IMR-90 (cell line): ENCODE results near the gene RTN4IP1. TPM values are rescaled to one million over a fixed set of nuclear protein-coding genes. Genes with fewer than 3 reads are reported as not detected.

Source experiments
- ATAC-seq: fragments of 200-7000 bp; cut with Tn5 transposase; 2 replicates; pipeline ENCODE4 v1.9.1; 2020; ENCODE audit warnings: low read depth, mild to moderate bottlenecking, moderate library complexity
- BruUV-seq: library from RNA; stranded (reverse); fragments of 400-500 nt; replicated peaks from 2 replicates; lab custom pipeline; 2021; lab: Mats Ljungman, UMichigan
- CTCF ChIA-PET: fragments of 300-600 bp; formaldehyde crosslinking; extraction: SDS; loops from one replicate; lab custom pipeline; 2021; ENCODE audit warnings: antibody characterized with exemption; lab: Yijun Ruan, JAX
- POLR2A ChIA-PET: fragments of 300-600 bp; sonication (Branson Sonifier 250); formaldehyde crosslinking; loops from one replicate; lab custom pipeline; 2022; ENCODE audit warnings: antibody characterized with exemption; ENCODE audit not compliant: unreplicated experiment; lab: Charles Lee
- DNase-seq: peaks from one replicate; pipeline ENCODE4 v3.0.0; 2013
- H2AFZ ChIP-seq: replicated peaks from 2 replicates; pipeline ENCODE3; 2013; ENCODE audit warnings: low read length, mild to moderate bottlenecking; ENCODE audit not compliant: poor library complexity
- H2AK5ac ChIP-seq: 2 replicates; pipeline ENCODE4 v1.6.1; 2013; ENCODE audit warnings: low read depth, low read length, inconsistent platforms
- H2AK9ac ChIP-seq: replicated peaks from 2 replicates; pipeline ENCODE3; 2013; ENCODE audit warnings: mild to moderate bottlenecking, low read depth, low read length, moderate library complexity; ENCODE audit not compliant: poor library complexity
- H2BK120ac ChIP-seq: 2 replicates; pipeline ENCODE4 v1.6.1; 2013; ENCODE audit warnings: low read depth, low read length, inconsistent platforms
- H2BK15ac ChIP-seq: 3 replicates; pipeline ENCODE4 v1.6.1; 2013; ENCODE audit warnings: low read depth, low read length, inconsistent platforms
- H2BK20ac ChIP-seq: 2 replicates; pipeline ENCODE4 v1.6.1; 2013; ENCODE audit warnings: low read depth, mild to moderate bottlenecking, inconsistent platforms, low read length, moderate library complexity
- H2BK5ac ChIP-seq: 2 replicates; pipeline ENCODE4 v1.6.1; 2013; ENCODE audit warnings: mild to moderate bottlenecking, low read depth, low read length, inconsistent platforms; ENCODE audit not compliant: poor library complexity, severe bottlenecking
- H3K14ac ChIP-seq: replicated peaks from 2 replicates; pipeline ENCODE4 v1.6.1; 2013; ENCODE audit warnings: low read depth, low read length, inconsistent platforms
- H3K18ac ChIP-seq: 2 replicates; pipeline ENCODE4 v1.6.1; 2013; ENCODE audit warnings: low read depth, low read length, control low read depth
- H3K23ac ChIP-seq: 2 replicates; pipeline ENCODE4 v1.6.1; 2013; ENCODE audit warnings: low read depth, low read length, inconsistent platforms
- H3K27ac ChIP-seq: 2 replicates; pipeline ENCODE4 v1.5.1; 2013; ENCODE audit warnings: mild to moderate bottlenecking, control low read depth, low read length; ENCODE audit not compliant: insufficient read depth
- H3K27me3 ChIP-seq: 2 replicates; pipeline ENCODE4 v1.6.1; 2013; ENCODE audit warnings: low read length; ENCODE audit not compliant: control insufficient read depth, insufficient read depth
- H3K36me3 ChIP-seq: 2 replicates; pipeline ENCODE4 v1.6.1; 2013; ENCODE audit warnings: low read length, mixed read lengths; ENCODE audit not compliant: control insufficient read depth, insufficient read depth
- H3K4ac ChIP-seq: 2 replicates; pipeline ENCODE4 v1.6.1; 2013; ENCODE audit warnings: low read depth, low read length, inconsistent platforms
- H3K4me1 ChIP-seq: 2 replicates; pipeline ENCODE4 v1.6.1; 2013; ENCODE audit warnings: low read length, mixed read lengths; ENCODE audit not compliant: control insufficient read depth, insufficient read depth
- H3K4me2 ChIP-seq: 2 replicates; pipeline ENCODE4 v1.6.1; 2013; ENCODE audit warnings: low read depth, mild to moderate bottlenecking, control low read depth, low read length, moderate library complexity
- H3K4me3 ChIP-seq: 2 replicates; pipeline ENCODE4 v1.5.1; 2013; ENCODE audit warnings: low read depth, mild to moderate bottlenecking, control low read depth, low read length, moderate library complexity; ENCODE audit not compliant: insufficient read depth
- H3K56ac ChIP-seq: 2 replicates; pipeline ENCODE4 v1.6.1; 2013; ENCODE audit warnings: low read length, inconsistent platforms; ENCODE audit not compliant: insufficient read depth; ENCODE audit errors: extremely low read depth
- H3K79me1 ChIP-seq, 2 experiments: 2 replicates each; pipeline ENCODE4 v1.6.1; 2013; ENCODE audit warnings: low read length in 2 of 2, inconsistent platforms in 1 of 2, low read depth in 1 of 2
- H3K9ac ChIP-seq: 2 replicates; pipeline ENCODE4 v1.6.1; 2013; ENCODE audit warnings: low read depth, low read length, control low read depth
- H3K9me1 ChIP-seq: 2 replicates; pipeline ENCODE4 v1.6.1; 2013; ENCODE audit warnings: low read length, inconsistent platforms; ENCODE audit not compliant: insufficient read depth
- H3K9me3 ChIP-seq: 2 replicates; pipeline ENCODE4 v1.6.1; 2013; ENCODE audit warnings: low read length; ENCODE audit not compliant: control insufficient read depth, insufficient read depth
- H4K20me1 ChIP-seq: 2 replicates; pipeline ENCODE4 v1.6.1; 2013; ENCODE audit warnings: low read length, inconsistent platforms; ENCODE audit not compliant: insufficient read depth
- H4K5ac ChIP-seq: 2 replicates; pipeline ENCODE4 v1.6.1; 2013; ENCODE audit warnings: mild to moderate bottlenecking, low read depth, low read length, control low read depth
- H4K8ac ChIP-seq, 2 experiments: 2 replicates each; pipeline ENCODE4 v1.6.1; 2013; ENCODE audit warnings: low read depth in 2 of 2, low read length in 2 of 2, control low read depth in 1 of 2, inconsistent platforms in 1 of 2
- H4K91ac ChIP-seq: 2 replicates; pipeline ENCODE4 v1.6.1; 2013; ENCODE audit warnings: low read depth, low read length, inconsistent platforms; ENCODE audit not compliant: insufficient read depth
- BHLHE40 ChIP-seq: fragments of 150-350 bp; IDR thresholded peaks from 2 replicates; pipeline ENCODE4 v1.6.1; 2016; ENCODE audit warnings: mild to moderate bottlenecking, low read depth, low read length
- CEBPB ChIP-seq: IDR thresholded peaks from 2 replicates; pipeline ENCODE4 v1.6.1; 2012; ENCODE audit warnings: low read depth, low read length, improper control_type of control experiment
- CHD1 ChIP-seq: IDR thresholded peaks from 2 replicates; pipeline ENCODE4 v1.6.1; 2012; ENCODE audit warnings: low read depth, low read length, improper control_type of control experiment
- CTCF ChIP-seq: conservative IDR thresholded peaks from 2 replicates; pipeline ENCODE4 v1.5.1; 2012; ENCODE audit warnings: mild to moderate bottlenecking, low read depth, low read length, improper control_type of control experiment
- ELK1 ChIP-seq: fragments of 150-350 bp; IDR thresholded peaks from 2 replicates; pipeline ENCODE4 v1.6.1; 2016; ENCODE audit warnings: low read depth, mild to moderate bottlenecking, low read length, moderate library complexity, borderline replicate concordance
- FOS ChIP-seq: fragments of 150-350 bp; IDR thresholded peaks from 2 replicates; pipeline ENCODE4 v1.6.1; 2016; ENCODE audit warnings: low read depth, low read length
- MAFK ChIP-seq: IDR thresholded peaks from 2 replicates; pipeline ENCODE4 v1.6.1; 2012; ENCODE audit warnings: low read depth, low read length, improper control_type of control experiment
- MAZ ChIP-seq: IDR thresholded peaks from 2 replicates; pipeline ENCODE4 v1.6.1; 2012; ENCODE audit warnings: low read depth, mild to moderate bottlenecking, low read length, improper control_type of control experiment, moderate library complexity, borderline replicate concordance
- MXI1 ChIP-seq: IDR thresholded peaks from 2 replicates; pipeline ENCODE4 v1.6.1; 2012; ENCODE audit warnings: low read depth, mild to moderate bottlenecking, low read length, moderate library complexity, borderline replicate concordance
- NFE2L2 ChIP-seq: fragments of 150-350 bp; IDR thresholded peaks from 2 replicates; pipeline ENCODE4 v1.6.1; 2016; ENCODE audit warnings: low read depth, mild to moderate bottlenecking, low read length
- POLR2A ChIP-seq: IDR thresholded peaks from 2 replicates; pipeline ENCODE4 v1.6.1; 2012; ENCODE audit warnings: mild to moderate bottlenecking, low read depth, low read length
- RAD21 ChIP-seq: IDR thresholded peaks from 2 replicates; pipeline ENCODE4 v1.6.1; 2012; ENCODE audit warnings: low read length, improper control_type of control experiment
- RCOR1 ChIP-seq: IDR thresholded peaks from 2 replicates; pipeline ENCODE4 v1.6.1; 2012; ENCODE audit warnings: mild to moderate bottlenecking, low read length, improper control_type of control experiment; ENCODE audit not compliant: insufficient replicate concordance
- RFX5 ChIP-seq: IDR thresholded peaks from 2 replicates; pipeline ENCODE4 v1.8.0; 2012; ENCODE audit warnings: low read depth, mild to moderate bottlenecking, low read length, moderate library complexity
- SMC3 ChIP-seq: fragments of 150-350 bp; IDR thresholded peaks from 2 replicates; pipeline ENCODE4 v1.6.1; 2016; ENCODE audit warnings: low read depth, mild to moderate bottlenecking, antibody characterized with exemption, low read length, moderate library complexity
- USF2 ChIP-seq: fragments of 150-350 bp; IDR thresholded peaks from 2 replicates; pipeline ENCODE4 v1.6.1; 2017; ENCODE audit warnings: mild to moderate bottlenecking, antibody characterized with exemption, low read length, low read depth
- WGBS, 2 experiments: methylation state at CpG; one replicate each; pipeline versions ENCODE4 v1.1.5 to v1.1.7; 2013; ENCODE audit warnings: missing lambda C conversion rate in 2 of 2; ENCODE audit not compliant: insufficient read length in 1 of 2; ENCODE audit errors: extremely low coverage in 2 of 2; 5-methylcytosine and 5-hydroxymethylcytosine counted together
- dilution Hi-C: fragments of 300-500 bp; cut with HindIII; formaldehyde crosslinking; loops from one replicate; pipeline ENCODE4 v1.14.3; 2018; ENCODE audit warnings: low sequenced_read_pairs; ENCODE audit not compliant: unreplicated experiment
- in situ Hi-C: fragments of 300-500 bp; cut with MboI; formaldehyde crosslinking; loops from 3 replicates; pipeline ENCODE4 v1.14.3; 2019; ENCODE audit warnings: low sequenced_read_pairs, inconsistent platforms, mixed read lengths
- intact Hi-C: fragments of 100-400 bp; cut with micrococcal nuclease; formaldehyde crosslinking; loops from 2 replicates; pipeline ENCODE4 v1.10.0; 2022
- polyA plus RNA-seq, 3 experiments: library from polyadenylated mRNA; depleted of rRNA; stranded (reverse); fragments of >200 nt; gene quantifications; 2 replicates each; pipeline ENCODE4 v1.2.3, GENCODE V29; 2012; ENCODE audit warnings: low replicate concordance in 1 of 3
- total RNA-seq: library from RNA; depleted of rRNA; stranded (reverse); fragments of >200 nt; gene quantifications from 2 replicates; pipeline ENCODE4 v1.2.3, GENCODE V29; 2012

RTN4IP1 gene
- total and polyA plus RNA-seq, 2 of the 4 experiments (the other 2 are of a cell fraction) = 5.7 to 9.9 TPM

GRCh38 chr6:106549521-106549920, 79.8 kb downstream of the RTN4IP1 start:
- H2AK5ac ChIP-seq = no peak overlapping the region
- ATAC-seq (no peak), DNase-seq (no peak)
- H2BK15ac ChIP-seq = no peak overlapping the region
- POLR2A ChIA-PET = no interaction called here
- peaks cover 10% of the 10 kb centered on the region for H3K4me1 ChIP-seq
- no peak overlapping the region for H3K4ac ChIP-seq
- H3K27me3 ChIP-seq = no peaks in the 10 kb centered on the region
- H3K56ac ChIP-seq = no peak overlapping the region
- dilution Hi-C loops (no loop called here), in situ Hi-C loops (no loop called here), intact Hi-C loops (no loop called here)
- H2BK20ac ChIP-seq = no peak overlapping the region
- H3K9me3 ChIP-seq = no peaks in the 10 kb centered on the region
- no peak for TF ChIP-seq USF2
- TF ChIP-seq NFE2L2 = no peak
- TF ChIP-seq FOS = no peak
- TF ChIP-seq RCOR1 = no peak
- TF ChIP-seq RAD21 = no peak
- TF ChIP-seq RFX5 = no peak
- no peak for TF ChIP-seq MAZ
- no peak for TF ChIP-seq SMC3
- no peak for TF ChIP-seq CEBPB
- TF ChIP-seq ELK1 = no peak
- TF ChIP-seq MXI1 = no peak
- TF ChIP-seq CHD1 = no peak
- TF ChIP-seq MAFK = no peak
- no peak for TF ChIP-seq POLR2A
- no peak for TF ChIP-seq BHLHE40
- no peak for TF ChIP-seq CTCF
- H3K9me1 ChIP-seq = peaks cover 12% of the 10 kb centered on the region; the same call in 1 of the 2 replicates
- H2AFZ ChIP-seq = no peak overlapping the region
- H3K36me3 ChIP-seq = no peaks in the 10 kb centered on the region
- no peaks in the 10 kb centered on the region for H4K20me1 ChIP-seq
- 0 out of 2 replicates have a peak overlapping the region, but pooled peaks have one; percentile 28 for H2BK120ac ChIP-seq
- no peak overlapping the region for H3K4me2 ChIP-seq
- CTCF ChIA-PET = no interaction called here
- H4K91ac ChIP-seq = no peak overlapping the region
- no peaks in the 10 kb centered on the region for H3K79me1 ChIP-seq
- no peak overlapping the region for H3K4me3 ChIP-seq
- H3K27ac ChIP-seq = no peak overlapping the region
- BruUV-seq = no TSS peak
- H4K8ac ChIP-seq = no peak overlapping the region
- H2AK9ac ChIP-seq = no peak overlapping the region
- no peak overlapping the region for H3K14ac ChIP-seq
- WGBS, 2 experiments = 100% methylated on average over 1 of the region's 1 CpG; no CpG with 5 or more reads in 1 of the 2 experiments
- no peak overlapping the region for H4K5ac ChIP-seq
- no peak overlapping the region for H3K23ac ChIP-seq
- H3K18ac ChIP-seq = no peak overlapping the region
- H2BK5ac ChIP-seq = no peak overlapping the region
- no peak overlapping the region for H3K9ac ChIP-seq
